Kidney epithelial cell (primary cell): ENCODE results near the gene CNTNAP1. TPM values are rescaled to one million over a fixed set of nuclear protein-coding genes. Genes with fewer than 3 reads are reported as not detected.

Experiments
- DNase-seq: peaks from one replicate; pipeline ENCODE4 v3.0.0-alpha.2; 2010; ENCODE audit warnings: low read depth
- H3K27me3 ChIP-seq: 2 replicates; pipeline ENCODE4 v1.6.0; 2011; ENCODE audit warnings: low read length; ENCODE audit not compliant: control insufficient read depth, insufficient read depth
- H3K36me3 ChIP-seq: 2 replicates; pipeline ENCODE4 v1.5.1; 2011; ENCODE audit warnings: low read length; ENCODE audit not compliant: control insufficient read depth, insufficient read depth
- H3K4me3 ChIP-seq: 2 replicates; pipeline ENCODE4 v1.5.1; 2011; ENCODE audit warnings: low read depth, mild to moderate bottlenecking, control low read depth, low read length
- CTCF ChIP-seq: IDR thresholded peaks from 2 replicates; pipeline ENCODE4 v1.5.1; 2011; ENCODE audit warnings: mild to moderate bottlenecking, moderate library complexity, low read length, control low read depth, inconsistent platforms; ENCODE audit not compliant: insufficient read depth, poor library complexity, severe bottlenecking
- total RNA-seq: library from RNA; depleted of rRNA; stranded (reverse); fragments of >200 nt; gene quantifications from 2 replicates; pipeline ENCODE4 v1.2.3, GENCODE V29; 2015

Gene CNTNAP1
- total RNA-seq, 1 donor from 2014 or later: 5.8 TPM

GRCh38 chr17:42704490-42704836 lies 22.1 kb downstream of the CNTNAP1 start:
- Histone ChIP-seq H3K36me3 (peaks cover 6% of the 10 kb centered on the region), H3K27me3 (no peaks in the 10 kb centered on the region), H3K4me3 (no peak overlapping the region)
- no peak for DNase-seq
- TF ChIP-seq CTCF: no peak

- no peak for DNase-seq
- no peaks in the 10 kb centered on the region for H3K27me3 ChIP-seq
- TF ChIP-seq CTCF: no peak
- no peak overlapping the region for H3K4me3 ChIP-seq
- H3K36me3 ChIP-seq: peaks cover 6% of the 10 kb centered on the region
Observed at GRCh38 chr17:42704837-42705494, 22.6 kb downstream of the CNTNAP1 start.

- no peak for DNase-seq
- Histone ChIP-seq H3K27me3 (no peaks in the 10 kb centered on the region), H3K4me3 (no peak overlapping the region), H3K36me3 (peaks cover 6% of the 10 kb centered on the region)
- TF ChIP-seq CTCF: no peak
Observed at GRCh38 chr17:42706732-42707131, 24.4 kb downstream of the CNTNAP1 start.

GRCh38 chr17:42708588-42708987 lies 26.3 kb downstream of the CNTNAP1 start:
- Histone ChIP-seq H3K4me3 (no peak overlapping the region), H3K36me3 (peaks cover 4% of the 10 kb centered on the region)

GRCh38 chr17:42709561-42709960 lies 27.2 kb downstream of the CNTNAP1 start:
- peaks cover 3% of the 10 kb centered on the region for H3K36me3 ChIP-seq
- TF ChIP-seq CTCF: no peak
- no peak for DNase-seq

More at GRCh38 chr17:42708588-42708987, 26.3 kb downstream of the CNTNAP1 start:
- TF ChIP-seq CTCF: no peak
- no peaks in the 10 kb centered on the region for H3K27me3 ChIP-seq
- DNase-seq: no peak

GRCh38 chr17:42720996-42721583 lies 38.8 kb downstream of the CNTNAP1 start:
- peak; percentile 71 for TF ChIP-seq CTCF
- Histone ChIP-seq H3K27me3 (no peaks in the 10 kb centered on the region), H3K4me3 (no peak overlapping the region), H3K36me3 (peaks cover 2% of the 10 kb centered on the region)
- DNase-seq: peak; percentile 38

More at GRCh38 chr17:42709561-42709960, 27.2 kb downstream of the CNTNAP1 start:
- Histone ChIP-seq H3K4me3 (no peak overlapping the region), H3K27me3 (no peaks in the 10 kb centered on the region)
